GM12878 (cell line): ENCODE data around the gene UBAP1. TPM values are rescaled to one million over a fixed set of nuclear protein-coding genes. Genes with fewer than 3 reads are reported as not detected.

ENCODE experiments used
- ATAC-seq: fragments of 200-7000 bp; cut with Tn5 transposase; 3 replicates; pipeline ENCODE4 v1.9.1; 2020; ENCODE audit warnings: mild to moderate bottlenecking, moderate library complexity
- BruUV-seq: library from RNA; stranded (reverse); fragments of 400-500 nt; replicated peaks from 2 replicates; lab custom pipeline; 2021; lab: Mats Ljungman, UMichigan
- CTCF ChIA-PET: fragments of 300-600 bp; sonication (Branson Sonifier 250); formaldehyde crosslinking; extraction: SDS; loops from one replicate; lab custom pipeline; 2021; ENCODE audit warnings: inconsistent platforms; lab: Yijun Ruan, JAX
- POLR2A ChIA-PET: fragments of 350-600 bp; formaldehyde crosslinking; extraction: SDS; loops from one replicate; lab custom pipeline; 2021; ENCODE audit warnings: inconsistent platforms; lab: Charles Lee
- RAD21 ChIA-PET: fragments of 300-600 bp; sonication (Branson Sonifier 250); formaldehyde crosslinking; loops from one replicate; lab custom pipeline; 2023; ENCODE audit warnings: antibody characterized with exemption; ENCODE audit not compliant: unreplicated experiment; lab: Charles Lee
- SMC1A ChIA-PET: fragments of 300-600 bp; sonication (Branson Sonifier 250); formaldehyde crosslinking; loops from one replicate; lab custom pipeline; 2023; ENCODE audit not compliant: unreplicated experiment, uncharacterized antibody; lab: Charles Lee
- DNase-seq: peaks from one replicate; pipeline ENCODE4 v3.0.0-alpha.2; 2011; ENCODE audit warnings: low read depth, low spot score
- FAIRE-seq: peaks from 3 replicates; lab custom pipeline; 2011; peaks lifted over from hg19 to GRCh38; lab: Jason Lieb, UNC
- H2AFZ ChIP-seq: 2 replicates; pipeline ENCODE4 v1.6.0; 2011; ENCODE audit warnings: low read depth, low read length, control low read depth; ENCODE audit not compliant: control insufficient read depth
- H3K27ac ChIP-seq: 2 replicates; pipeline ENCODE4 v1.5.1; 2011; ENCODE audit warnings: control low read depth; ENCODE audit not compliant: control insufficient read depth, insufficient read depth
- H3K27me3 ChIP-seq, 2 experiments: replicated peaks in 1 of 2; 2 replicates each; pipeline versions ENCODE4 v1.6.0 to v1.6.1; 2011; ENCODE audit warnings: low read length in 1 of 2; ENCODE audit not compliant: control insufficient read depth in 2 of 2, insufficient read depth in 2 of 2
- H3K36me3 ChIP-seq, 2 experiments: 2 replicates each; pipeline ENCODE4 v1.5.1; 2011; ENCODE audit warnings: low read length in 1 of 2; ENCODE audit not compliant: control insufficient read depth in 2 of 2, insufficient read depth in 2 of 2
- H3K4me1 ChIP-seq: 2 replicates; pipeline ENCODE4 v1.6.1; 2011; ENCODE audit warnings: mild to moderate bottlenecking, low read length, moderate library complexity, mixed read lengths; ENCODE audit not compliant: control insufficient read depth, insufficient read depth
- H3K4me2 ChIP-seq: 2 replicates; pipeline ENCODE4 v1.6.0; 2011; ENCODE audit warnings: control low read depth; ENCODE audit not compliant: control insufficient read depth, insufficient read depth
- H3K4me3 ChIP-seq: fragments of 200-600 bp; sonication (generic); 2 replicates; pipeline ENCODE4 v1.5.1; 2016
- H3K79me2 ChIP-seq: 2 replicates; pipeline ENCODE4 v1.6.0; 2011; ENCODE audit warnings: low read length; ENCODE audit not compliant: control insufficient read depth, insufficient read depth
- H3K9ac ChIP-seq: 2 replicates; pipeline ENCODE4 v1.8.0; 2011; ENCODE audit warnings: low read length, control low read depth, mixed read lengths; ENCODE audit not compliant: control insufficient read depth, insufficient read depth
- H3K9me3 ChIP-seq: replicated peaks from 3 replicates; pipeline ENCODE4 v1.5.1; 2011; ENCODE audit warnings: mild to moderate bottlenecking, low read length; ENCODE audit not compliant: control insufficient read depth, insufficient read depth
- H4K20me1 ChIP-seq: 2 replicates; pipeline ENCODE4 v1.6.0; 2011; ENCODE audit not compliant: control insufficient read depth, insufficient read depth
- BHLHE40 ChIP-seq, 2 experiments: fragments of 450-650 bp in 1 of 2; IDR thresholded peaks; 2 replicates each; pipeline ENCODE4 v1.6.1; 2011 to 2017; ENCODE audit warnings: low read depth in 2 of 2, borderline replicate concordance in 1 of 2, improper control_type of control experiment in 1 of 2, low read length in 1 of 2, mild to moderate bottlenecking in 1 of 2
- CBFB ChIP-seq: IDR thresholded peaks from 2 replicates; pipeline ENCODE4 v1.6.1; 2016; ENCODE audit warnings: antibody characterized with exemption, low read depth
- CEBPB ChIP-seq, 2 experiments: fragments of 150-350 bp in 1 of 2; IDR thresholded peaks; 2 replicates each; pipeline ENCODE4 v1.6.1; 2012 to 2014; ENCODE audit warnings: low read depth in 2 of 2, low read length in 2 of 2, borderline replicate concordance in 1 of 2, inconsistent platforms in 1 of 2
- CREB1 ChIP-seq: IDR thresholded peaks from 2 replicates; pipeline ENCODE4 v1.6.1; 2012; ENCODE audit warnings: low read depth, mild to moderate bottlenecking, inconsistent platforms
- E2F8 ChIP-seq: fragments of 450-650 bp; IDR thresholded peaks from 2 replicates; pipeline ENCODE4 v1.6.1; 2018; ENCODE audit warnings: mild to moderate bottlenecking, low read depth, moderate library complexity; ENCODE audit not compliant: partially characterized antibody
- FOXK2 ChIP-seq: fragments of 450-650 bp; IDR thresholded peaks from 2 replicates; pipeline ENCODE4 v1.6.1; 2017; ENCODE audit warnings: mild to moderate bottlenecking, moderate library complexity
- HDAC2 ChIP-seq: fragments of 200-600 bp; sonication (generic); IDR thresholded peaks from 2 replicates; pipeline ENCODE4 v1.6.1; 2017
- HSF1 ChIP-seq: fragments of 150-350 bp; IDR thresholded peaks from 2 replicates; pipeline ENCODE4 v1.6.1; 2014; ENCODE audit warnings: mild to moderate bottlenecking, low read depth, low read length
- NBN ChIP-seq: fragments of 450-650 bp; IDR thresholded peaks from 2 replicates; pipeline ENCODE4 v1.6.1; 2016
- RB1 ChIP-seq: fragments of 450-650 bp; formaldehyde crosslinking; IDR thresholded peaks from 2 replicates; pipeline ENCODE4 v1.6.1; 2017; ENCODE audit warnings: mild to moderate bottlenecking, borderline replicate concordance
- RUNX3 ChIP-seq: IDR thresholded peaks from 2 replicates; pipeline ENCODE4 v1.6.1; 2012; ENCODE audit warnings: low read length, inconsistent platforms
- SMC3 ChIP-seq: IDR thresholded peaks from 2 replicates; pipeline ENCODE4 v1.6.1; 2011; ENCODE audit warnings: low read length, improper control_type of control experiment, borderline replicate concordance
- SP1 ChIP-seq: IDR thresholded peaks from one replicate; pipeline ENCODE4 v1.6.1; 2011; ENCODE audit warnings: low read depth, low read length
- ZNF24 ChIP-seq: fragments of 450-650 bp; IDR thresholded peaks from 2 replicates; pipeline ENCODE4 v1.6.1; 2017; ENCODE audit warnings: antibody characterized with exemption, mild to moderate bottlenecking
- ZNF274 ChIP-seq: IDR thresholded peaks from one replicate; pipeline ENCODE4 v1.8.0; 2011; ENCODE audit not compliant: insufficient read length, insufficient read depth
- ZSCAN29 ChIP-seq: fragments of 450-650 bp; IDR thresholded peaks from 2 replicates; pipeline ENCODE4 v1.6.1; 2017; ENCODE audit warnings: mild to moderate bottlenecking, moderate library complexity
- WGBS: methylation state at CpG from one replicate; pipeline ENCODE4 v1.1.6; 2016; ENCODE audit warnings: low lambda C conversion rate; ENCODE audit not compliant: insufficient replicate concordance, insufficient coverage; ENCODE audit errors: missing lambda C conversion rate; 5-methylcytosine and 5-hydroxymethylcytosine counted together
- in situ Hi-C: fragments of 300-500 bp; cut with MboI; formaldehyde crosslinking; loops from 9 replicates; pipeline ENCODE4 v1.14.3; 2018; ENCODE audit warnings: mixed read lengths
- intact Hi-C: fragments of 100-400 bp; cut with micrococcal nuclease; formaldehyde crosslinking; loops from one replicate; pipeline ENCODE4 v1.14.2; 2022; ENCODE audit not compliant: unreplicated experiment
- polyA plus RNA-seq, 11 experiments: library from polyadenylated mRNA; depleted of rRNA in 4 of 11; unstranded in 6 of 11; stranded (reverse) in 5 of 11; fragments of >200 nt; fragmentation: Nextera tagmentation in 4 of 11; fragmentation: Illumina TruSeq in 1 of 11; extraction: Ambion mirVana in 4 of 11; extraction: Trizol in 1 of 11; gene quantifications; 1 replicate in 1 of 11; 2 replicates in 10 of 11; pipeline versions ENCODE4 v1.2.1 to v1.2.3, GENCODE V29; 2011 to 2016; ENCODE audit warnings: inconsistent platforms in 2 of 11, missing spikeins in 2 of 11, low read depth in 1 of 11
- total RNA-seq, 4 experiments: library from RNA; depleted of rRNA in 3 of 4; stranded (reverse); fragments of >200 nt in 3 of 4; fragmentation: Illumina TruSeq in 1 of 4; extraction: Trizol in 1 of 4; gene quantifications; 2 replicates each; pipeline versions ENCODE4 v1.2.1 to v1.2.3, GENCODE V29; 2013 to 2021
- TF ChIP-seq, protein P1 (sequence below): IDR thresholded peaks from 2 replicates; pipeline ENCODE4 v1.6.1; 2011; ENCODE audit warnings: mild to moderate bottlenecking, low read depth, low read length, moderate library complexity; ENCODE audit not compliant: insufficient replicate concordance
- TF ChIP-seq, protein P2 (sequence below): fragments of 450-650 bp; conservative IDR thresholded peaks from 2 replicates; pipeline ENCODE4 v1.6.1; 2017; ENCODE audit warnings: mild to moderate bottlenecking, moderate library complexity

The UBAP1 gene
- total and polyA plus RNA-seq, 10 of the 15 experiments (the other 5 are each of a cell fraction or from before 2014, with no cell fraction given), result 2.1 to 47.9 (median 27.2) TPM

GRCh38 chr9:34282096-34282495, 103.3 kb downstream of the UBAP1 start:
- H3K36me3 ChIP-seq, result no peaks in the 10 kb centered on the region; a peak in 1 of 4 replicates
- FAIRE-seq (no peak), DNase-seq (no peak), ATAC-seq (no peak)
- H3K4me3 ChIP-seq, result no peak overlapping the region
- no peak overlapping the region for H3K27ac ChIP-seq
- in situ Hi-C loops, result no loop called here
- ChIA-PET SMC1A (interaction anchor here (0.7 kb wide), 1 partner anchor 17 kb away, joined by 3 read pairs; no protein-coding TSS in a partner anchor), POLR2A (no interaction called here), CTCF (interaction anchor here (0.6 kb wide), 1 partner anchor 154 kb away, joined by 3 read pairs; no protein-coding TSS in a partner anchor), RAD21 (no interaction called here)
- no peaks in the 10 kb centered on the region for H3K27me3 ChIP-seq
- H3K4me2 ChIP-seq, result no peak overlapping the region
- H3K9me3 ChIP-seq, result no peaks in the 10 kb centered on the region
- no peak overlapping the region for H2AFZ ChIP-seq
- H3K9ac ChIP-seq, result no peak overlapping the region
- intact Hi-C loops, result no loop called here
- H3K79me2 ChIP-seq, result no peaks in the 10 kb centered on the region
- 100% methylated on average over 1 of the region's 1 CpG for WGBS
- BruUV-seq, result no TSS peak
- H4K20me1 ChIP-seq, result no peaks in the 10 kb centered on the region
- H3K4me1 ChIP-seq, result no peaks in the 10 kb centered on the region
- TF ChIP-seq BHLHE40 (IDR thresholded peaks at IDR 0.05; ENCODE audit: borderline replicate concordance in 1 of 2, low read depth in 2 of 2, low read length in 1 of 2) (no peak), NBN (no peak), ZNF274 (no peak), CBFB (no peak), SMC3 (no peak), SP1 (no peak), FOXK2 (no peak), RUNX3 (no peak), ZSCAN29 (no peak), CREB1 (no peak), HDAC2 (no peak), HSF1 (no peak), CEBPB (IDR thresholded peaks at IDR 0.05; ENCODE audit: borderline replicate concordance in 1 of 2, low read depth in 2 of 2, low read length in 2 of 2) (no peak), ZNF24 (no peak), E2F8 (no peak), RB1 (no peak)
- TF ChIP-seq, protein P1, sequence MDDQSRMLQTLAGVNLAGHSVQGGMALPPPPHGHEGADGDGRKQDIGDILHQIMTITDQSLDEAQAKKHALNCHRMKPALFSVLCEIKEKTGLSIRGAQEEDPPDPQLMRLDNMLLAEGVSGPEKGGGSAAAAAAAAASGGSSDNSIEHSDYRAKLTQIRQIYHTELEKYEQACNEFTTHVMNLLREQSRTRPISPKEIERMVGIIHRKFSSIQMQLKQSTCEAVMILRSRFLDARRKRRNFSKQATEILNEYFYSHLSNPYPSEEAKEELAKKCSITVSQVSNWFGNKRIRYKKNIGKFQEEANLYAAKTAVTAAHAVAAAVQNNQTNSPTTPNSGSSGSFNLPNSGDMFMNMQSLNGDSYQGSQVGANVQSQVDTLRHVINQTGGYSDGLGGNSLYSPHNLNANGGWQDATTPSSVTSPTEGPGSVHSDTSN, result no peak
- TF ChIP-seq, protein P2, sequence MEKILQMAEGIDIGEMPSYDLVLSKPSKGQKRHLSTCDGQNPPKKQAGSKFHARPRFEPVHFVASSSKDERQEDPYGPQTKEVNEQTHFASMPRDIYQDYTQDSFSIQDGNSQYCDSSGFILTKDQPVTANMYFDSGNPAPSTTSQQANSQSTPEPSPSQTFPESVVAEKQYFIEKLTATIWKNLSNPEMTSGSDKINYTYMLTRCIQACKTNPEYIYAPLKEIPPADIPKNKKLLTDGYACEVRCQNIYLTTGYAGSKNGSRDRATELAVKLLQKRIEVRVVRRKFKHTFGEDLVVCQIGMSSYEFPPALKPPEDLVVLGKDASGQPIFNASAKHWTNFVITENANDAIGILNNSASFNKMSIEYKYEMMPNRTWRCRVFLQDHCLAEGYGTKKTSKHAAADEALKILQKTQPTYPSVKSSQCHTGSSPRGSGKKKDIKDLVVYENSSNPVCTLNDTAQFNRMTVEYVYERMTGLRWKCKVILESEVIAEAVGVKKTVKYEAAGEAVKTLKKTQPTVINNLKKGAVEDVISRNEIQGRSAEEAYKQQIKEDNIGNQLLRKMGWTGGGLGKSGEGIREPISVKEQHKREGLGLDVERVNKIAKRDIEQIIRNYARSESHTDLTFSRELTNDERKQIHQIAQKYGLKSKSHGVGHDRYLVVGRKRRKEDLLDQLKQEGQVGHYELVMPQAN, result no peak
